SJSA1 (cell line): ENCODE results near the gene GNAZ. TPM values are rescaled to one million over a fixed set of nuclear protein-coding genes. Genes with fewer than 3 reads are reported as not detected.

Experiments
- DNase-seq, 2 experiments: peaks; one replicate each; pipeline ENCODE4 v3.0.0-alpha.2; 2015 to 2020; ENCODE audit warnings: low spot score in 2 of 2, low read depth in 1 of 2
- H3K27ac ChIP-seq: fragments of 250-450 bp; sonication (Bioruptor Pico); 2 replicates; pipeline ENCODE4 v1.5.1; 2020; ENCODE audit warnings: mild to moderate bottlenecking, moderate library complexity
- H3K27me3 ChIP-seq: fragments of 250-450 bp; sonication (Bioruptor Pico); replicated peaks from 2 replicates; pipeline ENCODE4 v1.5.1; 2020; ENCODE audit warnings: mild to moderate bottlenecking, moderate library complexity
- H3K36me3 ChIP-seq: fragments of 250-450 bp; sonication (Bioruptor Pico); 2 replicates; pipeline ENCODE4 v1.5.1; 2020; ENCODE audit warnings: mild to moderate bottlenecking
- H3K4me1 ChIP-seq: fragments of 250-450 bp; sonication (Bioruptor Pico); replicated peaks from 2 replicates; pipeline ENCODE4 v1.6.1; 2021; ENCODE audit warnings: mild to moderate bottlenecking
- H3K4me3 ChIP-seq: fragments of 250-450 bp; sonication (Bioruptor Pico); 2 replicates; pipeline ENCODE4 v1.5.1; 2020; ENCODE audit warnings: mild to moderate bottlenecking
- H3K9me3 ChIP-seq: fragments of 250-450 bp; sonication (Bioruptor Pico); replicated peaks from 2 replicates; pipeline ENCODE4 v1.5.1; 2020; ENCODE audit warnings: mild to moderate bottlenecking
- total RNA-seq: library from RNA; depleted of rRNA; stranded (reverse); fragments of >200 nt; shearing (Covaris generic); gene quantifications from 2 replicates; pipeline ENCODE4 v1.2.3, GENCODE V29; 2014

Gene GNAZ
- total RNA-seq, 1 experiment from 2014 or later, result 82.5 TPM

DNA sequence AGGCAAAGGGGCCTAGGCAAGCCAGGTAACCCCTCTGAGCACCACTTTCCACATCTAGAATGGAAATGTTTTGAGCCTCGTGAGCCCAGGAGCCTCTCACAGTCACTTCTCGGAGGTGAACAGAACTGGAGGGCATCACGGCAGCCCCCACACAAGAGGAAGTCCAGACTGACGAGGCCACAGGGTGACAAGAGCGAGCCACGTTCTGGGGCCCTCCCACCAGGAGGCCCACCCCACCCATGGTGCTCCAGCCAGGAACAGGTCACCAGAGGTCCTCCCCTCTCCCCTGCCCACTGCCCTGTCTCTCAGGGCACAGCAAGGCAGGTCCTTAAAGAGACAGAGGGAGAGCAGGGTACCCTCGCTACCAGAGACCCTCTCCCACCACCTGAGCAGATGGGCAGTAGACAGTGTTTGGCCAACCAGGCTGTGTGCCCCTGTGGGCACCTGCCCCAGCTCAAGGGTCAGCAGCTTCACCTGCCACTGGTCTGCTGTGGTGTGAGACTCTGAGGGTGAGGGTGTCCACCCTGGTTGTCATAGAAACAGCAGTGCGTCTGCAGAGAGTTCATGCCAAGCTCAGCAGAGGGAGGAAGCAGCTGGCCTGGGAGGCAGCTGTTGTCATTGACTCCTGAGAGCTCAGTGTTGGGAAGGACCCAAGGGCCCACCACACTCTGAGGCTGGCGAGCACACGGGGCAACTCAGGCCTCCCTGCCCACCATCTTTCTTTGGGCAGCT is 40.0 kb downstream of the GNAZ start:
- DNase-seq, result no peak
- Histone ChIP-seq H3K9me3 (no peaks in the 10 kb centered on the region), H3K4me1 (no peaks in the 10 kb centered on the region), H3K36me3 (peaks cover 90% of the 10 kb centered on the region), H3K27ac (no peak overlapping the region), H3K4me3 (no peak overlapping the region), H3K27me3 (no peaks in the 10 kb centered on the region)

DNA sequence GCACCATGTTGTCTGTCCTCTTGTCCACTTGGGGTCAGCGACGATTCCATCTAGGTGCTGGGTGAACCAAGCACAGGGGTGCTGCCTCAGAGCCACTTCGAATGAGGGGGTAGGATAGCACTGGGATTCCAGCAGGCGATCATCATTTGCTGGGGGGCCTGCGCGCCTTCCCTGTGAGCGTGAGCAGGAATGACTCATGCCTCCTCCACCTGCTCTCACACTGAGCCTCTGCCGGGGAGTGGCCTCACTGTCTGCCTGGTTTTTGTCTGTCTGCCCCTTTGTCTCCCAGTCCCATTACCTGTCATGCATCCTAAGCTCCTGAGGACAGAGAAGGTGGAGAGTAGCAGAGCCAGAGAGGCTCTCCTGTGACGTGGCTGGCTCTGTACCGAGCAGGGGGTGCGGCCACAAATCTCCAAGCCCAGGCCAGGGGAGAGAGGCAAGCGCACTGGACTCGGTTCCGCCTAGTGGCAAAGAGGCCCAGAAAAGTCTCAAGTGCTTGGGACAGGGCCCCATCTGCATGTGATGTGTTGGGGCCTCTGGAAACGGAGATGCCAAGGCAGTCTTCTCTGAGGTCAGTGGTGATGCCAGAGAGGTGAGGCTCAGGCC is 40.7 kb downstream of the GNAZ start:
- Histone ChIP-seq H3K36me3 (peaks cover 90% of the 10 kb centered on the region), H3K27me3 (no peaks in the 10 kb centered on the region), H3K27ac (no peak overlapping the region), H3K4me3 (no peak overlapping the region), H3K9me3 (no peaks in the 10 kb centered on the region), H3K4me1 (no peaks in the 10 kb centered on the region)
- no peak for DNase-seq

DNA sequence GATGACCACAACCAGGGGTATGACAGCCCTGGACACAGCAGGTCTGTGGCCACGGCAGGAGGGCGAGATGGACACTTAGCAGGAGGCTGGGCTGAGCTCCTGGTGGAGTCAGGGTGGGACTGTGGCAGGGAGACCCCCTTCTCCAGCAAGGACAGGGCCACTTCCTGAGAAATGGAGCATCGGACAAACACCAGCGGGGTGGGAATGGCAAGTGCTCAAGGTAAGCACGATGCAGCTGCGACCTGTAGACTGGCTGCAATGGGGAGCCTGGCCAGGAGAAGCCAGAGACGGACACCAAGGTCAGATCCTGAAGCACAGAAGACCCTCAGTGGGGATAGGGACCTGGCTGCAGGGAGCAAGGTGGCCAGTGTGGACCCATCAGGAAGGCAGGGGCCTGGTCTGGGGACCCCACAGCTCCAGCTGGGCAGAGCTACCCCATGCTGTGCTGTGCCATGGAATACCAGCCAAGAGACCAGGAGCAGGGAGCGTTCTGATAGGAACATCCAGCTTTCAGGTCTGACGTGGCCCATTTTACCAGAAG is 42.2 kb downstream of the GNAZ start:
- Histone ChIP-seq H3K4me3 (no peak overlapping the region), H3K27ac (no peak overlapping the region)
- DNase-seq, result no peak

DNA sequence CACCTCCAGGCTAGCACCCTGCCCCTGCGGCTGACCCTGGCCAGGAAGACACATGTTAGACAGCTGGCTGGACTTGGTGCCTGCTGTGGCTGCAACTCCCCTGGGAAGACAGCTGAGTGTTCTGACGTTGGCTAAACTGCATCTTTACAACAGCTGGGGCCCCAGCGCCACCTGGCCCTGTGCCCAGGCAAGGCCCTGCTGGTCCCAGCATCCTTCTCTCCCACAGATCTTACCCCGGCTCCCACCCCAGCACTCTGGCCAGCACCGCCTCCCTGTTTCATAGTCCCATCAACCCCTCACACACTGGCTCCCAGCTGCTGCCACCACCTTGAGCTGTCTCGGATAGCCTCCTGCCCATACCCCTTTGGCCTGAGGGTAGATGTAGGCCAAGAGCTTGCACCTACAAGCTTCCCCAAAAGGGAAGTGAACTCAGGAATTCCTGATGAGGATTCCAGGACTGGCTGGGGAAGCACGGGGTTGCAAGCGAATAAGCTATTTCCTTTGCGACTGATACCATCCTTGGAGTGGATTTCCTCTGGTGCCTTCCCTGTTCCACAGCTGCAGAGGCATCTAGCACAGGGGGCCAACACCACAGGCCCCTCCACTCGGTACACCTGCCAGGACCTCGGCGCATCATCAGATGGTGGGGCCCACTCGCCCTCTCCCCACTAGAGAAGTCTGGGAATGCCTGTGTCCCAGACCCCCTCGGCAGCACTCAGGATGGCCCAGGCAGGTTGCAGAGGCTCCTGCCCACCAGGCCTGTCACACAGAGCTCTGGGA is 42.9 kb downstream of the GNAZ start:
- no peaks in the 10 kb centered on the region for H3K4me1 ChIP-seq
- H3K27me3 ChIP-seq, result no peaks in the 10 kb centered on the region
- no peak for DNase-seq
- H3K27ac ChIP-seq, result no peak overlapping the region
- peaks cover 71% of the 10 kb centered on the region for H3K36me3 ChIP-seq
- H3K9me3 ChIP-seq, result no peaks in the 10 kb centered on the region
- H3K4me3 ChIP-seq, result no peak overlapping the region

More for the DNA sequence above, 42.2 kb downstream of the GNAZ start:
- Histone ChIP-seq H3K9me3 (no peaks in the 10 kb centered on the region), H3K4me1 (no peaks in the 10 kb centered on the region), H3K36me3 (peaks cover 78% of the 10 kb centered on the region), H3K27me3 (no peaks in the 10 kb centered on the region)

- Histone ChIP-seq H3K9me3 (no peaks in the 10 kb centered on the region), H3K4me1 (no peaks in the 10 kb centered on the region), H3K36me3 (peaks cover 66% of the 10 kb centered on the region), H3K4me3 (no peak overlapping the region), H3K27ac (no peak overlapping the region), H3K27me3 (no peaks in the 10 kb centered on the region)
- DNase-seq, result no peak
These were observed 43.8 kb downstream of the GNAZ start for GRCh38 chr22:23113847-23114720.

DNA sequence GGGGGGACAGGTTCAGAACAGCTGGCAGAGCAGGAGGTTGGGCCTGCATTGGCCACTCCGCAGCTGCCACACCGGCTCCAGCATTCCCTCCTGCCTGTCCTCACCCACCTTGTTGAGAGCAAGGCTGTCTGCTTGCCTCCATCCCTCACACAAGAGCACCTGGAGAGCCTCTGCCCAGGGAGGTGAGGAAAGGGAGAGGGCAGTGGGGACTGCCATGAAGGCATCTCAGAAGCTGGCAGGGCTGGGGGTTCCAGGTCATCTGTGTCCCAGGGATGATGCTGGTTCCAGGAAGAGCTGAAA is 44.4 kb downstream of the GNAZ start:
- Histone ChIP-seq H3K27ac (no peak overlapping the region), H3K4me1 (no peaks in the 10 kb centered on the region), H3K9me3 (no peaks in the 10 kb centered on the region), H3K27me3 (no peaks in the 10 kb centered on the region), H3K4me3 (no peak overlapping the region), H3K36me3 (peaks cover 63% of the 10 kb centered on the region)
- no peak for DNase-seq

DNA sequence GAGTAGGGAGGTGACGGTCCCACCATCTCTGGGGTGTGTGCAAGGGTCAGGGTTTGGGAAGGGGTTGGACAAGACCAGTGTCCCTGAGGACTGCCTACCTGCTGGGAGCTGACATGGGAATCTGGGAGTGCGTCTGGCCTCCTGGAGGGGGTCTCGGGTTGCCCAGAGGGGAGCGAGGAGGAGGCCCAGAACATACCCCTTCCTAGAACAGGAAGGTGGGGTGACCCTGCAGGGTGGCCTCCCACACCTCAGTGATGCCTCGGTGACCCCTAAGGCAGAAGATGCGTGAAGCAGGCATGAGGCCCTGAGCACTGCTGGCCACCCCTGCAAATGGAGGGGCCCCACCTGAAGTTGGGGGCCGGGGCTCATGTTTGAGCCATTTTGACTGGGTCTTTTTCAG is 45.0 kb downstream of the GNAZ start:
- Histone ChIP-seq H3K4me1 (no peaks in the 10 kb centered on the region), H3K9me3 (no peaks in the 10 kb centered on the region), H3K4me3 (no peak overlapping the region), H3K36me3 (peaks cover 65% of the 10 kb centered on the region), H3K27ac (no peak overlapping the region), H3K27me3 (no peaks in the 10 kb centered on the region)
- no peak for DNase-seq

- H3K27me3 ChIP-seq, result no peaks in the 10 kb centered on the region
- no peaks in the 10 kb centered on the region for H3K4me1 ChIP-seq
- H3K27ac ChIP-seq, result no peak overlapping the region
- H3K4me3 ChIP-seq, result no peak overlapping the region
- peaks cover 59% of the 10 kb centered on the region for H3K36me3 ChIP-seq
- no peak for DNase-seq
- no peaks in the 10 kb centered on the region for H3K9me3 ChIP-seq
These were observed 45.6 kb downstream of the GNAZ start for GRCh38 chr22:23115825-23116494.

GRCh38 chr22:23116506-23117263 is 46.4 kb downstream of the GNAZ start:
- Histone ChIP-seq H3K4me1 (no peaks in the 10 kb centered on the region), H3K9me3 (no peaks in the 10 kb centered on the region), H3K4me3 (no peak overlapping the region), H3K27ac (no peak overlapping the region), H3K36me3 (peaks cover 52% of the 10 kb centered on the region), H3K27me3 (no peaks in the 10 kb centered on the region)
- no peak for DNase-seq

DNA sequence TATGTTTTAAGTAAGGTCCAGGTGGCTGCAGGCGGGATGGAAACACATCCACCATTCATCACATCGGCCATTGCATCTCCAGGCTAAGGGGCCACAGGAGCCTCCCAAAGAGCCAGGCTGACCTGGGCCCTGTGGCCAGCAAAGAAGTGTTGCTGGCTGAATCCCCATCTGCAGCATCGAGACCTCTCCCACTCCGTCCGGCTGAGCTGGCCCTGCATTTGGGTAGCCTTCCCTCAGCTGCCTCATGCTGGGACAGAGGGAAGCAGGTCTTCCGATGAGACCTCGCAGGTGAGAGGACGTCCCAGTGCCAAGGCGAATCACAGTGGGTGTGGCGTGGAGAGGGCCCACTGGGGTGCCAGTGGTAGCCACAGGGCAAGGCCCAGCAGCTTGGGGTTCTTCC is 47.0 kb downstream of the GNAZ start:
- DNase-seq, result no peak
- H3K27me3 ChIP-seq, result no peaks in the 10 kb centered on the region
- H3K4me1 ChIP-seq, result no peaks in the 10 kb centered on the region
- H3K9me3 ChIP-seq, result no peaks in the 10 kb centered on the region
- H3K36me3 ChIP-seq, result peaks cover 46% of the 10 kb centered on the region
- no peak overlapping the region for H3K27ac ChIP-seq
- H3K4me3 ChIP-seq, result no peak overlapping the region

GRCh38 chr22:23117891-23118646 is 47.8 kb downstream of the GNAZ start:
- no peak for DNase-seq
- Histone ChIP-seq H3K9me3 (no peaks in the 10 kb centered on the region), H3K4me3 (no peak overlapping the region), H3K27me3 (no peaks in the 10 kb centered on the region), H3K36me3 (peaks cover 43% of the 10 kb centered on the region), H3K4me1 (no peaks in the 10 kb centered on the region), H3K27ac (no peak overlapping the region)
